ENCODE data around the gene TCEAL3.

- TF ChIP-seq EZH2 (IDR thresholded peaks at IDR 0.05) (no peak), CTCF (IDR thresholded peaks at IDR 0.05) (no peak), EZH2phosphoT487 (IDR thresholded peaks at IDR 0.05) (no peak)
Observed at GRCh38 chrX:103615781-103616371, 8.1 kb downstream of the TCEAL3 start.

All from neural progenitor cell (in vitro differentiated cells).